ENCODE measurements around the gene EN2.

Gene EN2

GRCh38 chr7:155460926-155461613 lies 3.1 kb downstream of the EN2 start:
- TF ChIP-seq ZNF274 (IDR thresholded peaks at IDR 0.05; ENCODE audit: low read depth, low read length), result no peak
- no peak overlapping the region for H3K4me3 ChIP-seq (ENCODE audit: low read length)

- H3K4me3 ChIP-seq (ENCODE audit: low read length), result no peak overlapping the region
- no peak for TF ChIP-seq ZNF274 (IDR thresholded peaks at IDR 0.05; ENCODE audit: low read depth, low read length)
Measured at GRCh38 chr7:155461631-155462030, 3.7 kb downstream of the EN2 start.

GRCh38 chr7:155462163-155462735 lies 4.3 kb downstream of the EN2 start:
- TF ChIP-seq ZNF274 (IDR thresholded peaks at IDR 0.05; ENCODE audit: low read depth, low read length), result no peak

GRCh38 chr7:155463114-155463811 lies 5.3 kb downstream of the EN2 start:
- TF ChIP-seq ZNF274 (IDR thresholded peaks at IDR 0.05; ENCODE audit: low read depth, low read length), result no peak
- H3K4me3 ChIP-seq (ENCODE audit: low read length), result no peak overlapping the region

More at GRCh38 chr7:155462163-155462735, 4.3 kb downstream of the EN2 start:
- no peak overlapping the region for H3K4me3 ChIP-seq (ENCODE audit: low read length)

GRCh38 chr7:155464183-155464582 lies 6.3 kb downstream of the EN2 start:
- H3K4me3 ChIP-seq (ENCODE audit: low read length), result no peak overlapping the region
- no peak for TF ChIP-seq ZNF274 (IDR thresholded peaks at IDR 0.05; ENCODE audit: low read depth, low read length)

- TF ChIP-seq ZNF274 (IDR thresholded peaks at IDR 0.05; ENCODE audit: low read depth, low read length), result no peak
Measured at GRCh38 chr7:155464948-155465739, 7.2 kb downstream of the EN2 start.

GRCh38 chr7:155465761-155466141 lies 7.8 kb downstream of the EN2 start:
- no peak overlapping the region for H3K4me3 ChIP-seq (ENCODE audit: low read length)
- TF ChIP-seq ZNF274 (IDR thresholded peaks at IDR 0.05; ENCODE audit: low read depth, low read length), result no peak

More at GRCh38 chr7:155464948-155465739, 7.2 kb downstream of the EN2 start:
- no peak overlapping the region for H3K4me3 ChIP-seq (ENCODE audit: low read length)

- TF ChIP-seq ZNF274 (IDR thresholded peaks at IDR 0.05; ENCODE audit: low read depth, low read length), result no peak
- peak overlapping the region; percentile 1; the same call in 1 of the 2 replicates for H3K4me3 ChIP-seq (ENCODE audit: low read length)
Measured at GRCh38 chr7:155466142-155466813, 8.3 kb downstream of the EN2 start.

GRCh38 chr7:155466814-155467733 lies 9.1 kb downstream of the EN2 start:
- no peak for TF ChIP-seq ZNF274 (IDR thresholded peaks at IDR 0.05; ENCODE audit: low read depth, low read length)
- peak overlapping the region; percentile 1; the same call in 1 of the 2 replicates for H3K4me3 ChIP-seq (ENCODE audit: low read length)

- TF ChIP-seq ZNF274 (IDR thresholded peaks at IDR 0.05; ENCODE audit: low read depth, low read length), result no peak
- peak overlapping the region; percentile 43; the same call in 1 of the 2 replicates for H3K4me3 ChIP-seq (ENCODE audit: low read length)
Measured at GRCh38 chr7:155467846-155468784, 10.2 kb downstream of the EN2 start.

- TF ChIP-seq ZNF274 (IDR thresholded peaks at IDR 0.05; ENCODE audit: low read depth, low read length), result no peak
Measured at GRCh38 chr7:155468785-155469148, 10.8 kb downstream of the EN2 start.

More at GRCh38 chr7:155468785-155469148, 10.8 kb downstream of the EN2 start:
- no peak overlapping the region for H3K4me3 ChIP-seq (ENCODE audit: low read length)
